HFFc6 (cell line): Measurements from ENCODE around the gene DUSP6. TPM values are rescaled to one million over a fixed set of nuclear protein-coding genes. Genes with fewer than 3 reads are reported as not detected.

Experiments
- DNase-seq: peaks from one replicate; pipeline ENCODE4 v3.0.0-alpha.2; 2018
- H3K27ac Mint-ChIP-seq: 2 replicates; pipeline ENCODE4 v1.8.0; 2020; ENCODE audit warnings: mild to moderate bottlenecking, mixed read lengths
- H3K27me3 Mint-ChIP-seq: 2 replicates; pipeline ENCODE4 v1.8.0; 2021; ENCODE audit warnings: mild to moderate bottlenecking, moderate library complexity, mixed read lengths; ENCODE audit not compliant: insufficient read depth
- H3K36me3 Mint-ChIP-seq: 2 replicates; pipeline ENCODE4 v1.8.0; 2021; ENCODE audit warnings: low read depth, mixed read lengths
- H3K4me1 Mint-ChIP-seq: 2 replicates; pipeline ENCODE4 v1.8.0; 2020; ENCODE audit warnings: low read depth, mixed read lengths
- H3K4me3 Mint-ChIP-seq: 2 replicates; pipeline ENCODE4 v1.8.0; 2020; ENCODE audit warnings: mild to moderate bottlenecking, moderate library complexity, mixed read lengths
- H3K9me3 Mint-ChIP-seq: 2 replicates; pipeline ENCODE4 v1.8.0; 2020; ENCODE audit warnings: mild to moderate bottlenecking, mixed read lengths
- total RNA-seq, 6 experiments: library from RNA; stranded (reverse); fragmentation: NEBNext Ultra II Directional; extraction: Animal tissue kit (Norgen Biotek cat#: 25700); gene quantifications; 2 replicates in 1 of 6; 3 replicates in 5 of 6; pipeline ENCODE4 v1.2.3, GENCODE V29; 2021
- TF ChIP-seq, protein P1 (sequence below): fragments of 200-600 bp; sonication (generic); IDR thresholded peaks from 2 replicates; pipeline ENCODE4 v1.5.0; 2021; ENCODE audit warnings: antibody characterized with exemption, mild to moderate bottlenecking

Gene DUSP6
- total RNA-seq, 6 experiments from 2014 or later, result 42.2 to 77.8 (median 46.2) TPM

DNA sequence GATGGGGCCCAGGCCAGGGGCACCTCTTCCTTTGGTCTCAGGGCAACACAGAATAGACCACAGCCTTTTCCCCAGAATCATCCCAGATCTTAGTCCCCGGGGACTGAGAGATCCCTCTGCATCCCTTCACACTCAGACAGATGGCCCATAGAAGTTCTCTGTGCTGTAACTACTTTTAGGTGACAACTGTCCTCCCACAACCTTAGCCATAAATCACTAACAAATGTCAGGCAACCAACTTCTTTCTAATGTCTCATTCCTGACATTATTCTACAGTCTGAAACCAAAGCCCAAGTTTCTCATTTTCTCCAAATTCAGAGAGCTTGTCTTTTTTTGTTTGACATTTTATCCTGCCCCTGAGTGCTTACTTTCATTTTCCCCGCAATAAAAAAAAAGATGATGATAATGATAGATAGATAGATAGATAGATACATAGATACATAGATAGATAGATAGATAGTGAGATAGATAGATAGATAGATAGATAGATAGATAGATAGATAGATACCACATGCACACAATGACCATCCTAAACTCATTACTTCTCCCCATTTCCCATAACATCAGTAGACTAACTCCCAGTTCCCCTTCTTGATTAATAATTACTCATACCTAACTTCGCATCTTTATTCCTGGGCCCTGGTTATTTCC lies 28.6 kb downstream of the DUSP6 start:
- Mint-ChIP-seq H3K27ac (no peak overlapping the region), H3K27me3 (peaks cover 6% of the 10 kb centered on the region), H3K36me3 (no peaks in the 10 kb centered on the region; the same call in 1 of the 2 replicates)

DNA sequence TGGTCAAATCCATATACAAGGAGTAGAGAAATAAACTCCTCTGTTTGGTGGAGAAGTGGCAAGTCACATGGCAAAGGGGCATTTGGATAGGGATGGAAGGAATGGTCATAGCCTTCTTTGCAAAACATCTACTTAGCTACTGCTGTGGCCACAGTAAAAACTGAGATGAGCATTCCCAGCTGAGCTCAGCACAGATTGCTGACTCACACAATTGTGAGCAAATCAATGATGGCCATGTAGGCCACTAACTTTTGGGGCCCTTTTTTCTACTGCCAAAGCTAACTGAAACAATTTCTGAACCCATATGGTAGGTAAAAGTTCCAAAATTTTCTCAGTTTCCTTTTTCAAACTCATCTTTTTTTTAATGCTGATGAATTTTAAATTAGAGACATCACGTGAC lies 31.6 kb downstream of the DUSP6 start:
- DNase-seq, result no peak
- peaks cover 3% of the 10 kb centered on the region; the same call in 1 of the 2 replicates for H3K27me3 Mint-ChIP-seq
- no peaks in the 10 kb centered on the region; the same call in 1 of the 2 replicates for H3K4me1 Mint-ChIP-seq
- no peak overlapping the region for H3K4me3 Mint-ChIP-seq
- no peak overlapping the region for H3K27ac Mint-ChIP-seq
- no peaks in the 10 kb centered on the region; the same call in 1 of the 2 replicates for H3K36me3 Mint-ChIP-seq
- H3K9me3 Mint-ChIP-seq, result no peaks in the 10 kb centered on the region
- TF ChIP-seq, protein P1, sequence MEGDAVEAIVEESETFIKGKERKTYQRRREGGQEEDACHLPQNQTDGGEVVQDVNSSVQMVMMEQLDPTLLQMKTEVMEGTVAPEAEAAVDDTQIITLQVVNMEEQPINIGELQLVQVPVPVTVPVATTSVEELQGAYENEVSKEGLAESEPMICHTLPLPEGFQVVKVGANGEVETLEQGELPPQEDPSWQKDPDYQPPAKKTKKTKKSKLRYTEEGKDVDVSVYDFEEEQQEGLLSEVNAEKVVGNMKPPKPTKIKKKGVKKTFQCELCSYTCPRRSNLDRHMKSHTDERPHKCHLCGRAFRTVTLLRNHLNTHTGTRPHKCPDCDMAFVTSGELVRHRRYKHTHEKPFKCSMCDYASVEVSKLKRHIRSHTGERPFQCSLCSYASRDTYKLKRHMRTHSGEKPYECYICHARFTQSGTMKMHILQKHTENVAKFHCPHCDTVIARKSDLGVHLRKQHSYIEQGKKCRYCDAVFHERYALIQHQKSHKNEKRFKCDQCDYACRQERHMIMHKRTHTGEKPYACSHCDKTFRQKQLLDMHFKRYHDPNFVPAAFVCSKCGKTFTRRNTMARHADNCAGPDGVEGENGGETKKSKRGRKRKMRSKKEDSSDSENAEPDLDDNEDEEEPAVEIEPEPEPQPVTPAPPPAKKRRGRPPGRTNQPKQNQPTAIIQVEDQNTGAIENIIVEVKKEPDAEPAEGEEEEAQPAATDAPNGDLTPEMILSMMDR, result no peak

More for the DNA sequence above, 28.6 kb downstream of the DUSP6 start:
- TF ChIP-seq, protein P1, result no peak
- no peak overlapping the region for H3K4me3 Mint-ChIP-seq
- DNase-seq, result no peak
- H3K9me3 Mint-ChIP-seq, result no peaks in the 10 kb centered on the region
- H3K4me1 Mint-ChIP-seq, result no peaks in the 10 kb centered on the region

DNA sequence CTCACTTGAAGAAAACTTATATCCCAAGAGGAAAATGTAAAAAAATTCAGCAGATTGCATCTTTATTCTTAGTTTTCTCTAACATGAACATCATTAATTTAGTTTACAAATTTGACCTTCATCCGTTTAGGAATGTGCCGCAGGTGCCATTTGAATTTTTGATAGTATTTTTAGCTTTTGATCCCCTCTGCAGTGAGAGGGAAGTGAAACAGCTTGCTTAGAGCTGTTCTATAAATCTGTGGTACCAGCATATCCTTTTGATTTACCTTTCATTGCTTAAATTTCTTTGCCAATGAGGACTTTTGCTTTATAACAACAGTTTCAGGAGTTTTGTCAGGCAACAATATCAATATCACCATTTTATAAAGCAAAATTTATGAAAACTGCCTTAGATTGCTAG lies 32.7 kb downstream of the DUSP6 start:
- H3K9me3 Mint-ChIP-seq, result no peaks in the 10 kb centered on the region
- no peak for DNase-seq

DNA sequence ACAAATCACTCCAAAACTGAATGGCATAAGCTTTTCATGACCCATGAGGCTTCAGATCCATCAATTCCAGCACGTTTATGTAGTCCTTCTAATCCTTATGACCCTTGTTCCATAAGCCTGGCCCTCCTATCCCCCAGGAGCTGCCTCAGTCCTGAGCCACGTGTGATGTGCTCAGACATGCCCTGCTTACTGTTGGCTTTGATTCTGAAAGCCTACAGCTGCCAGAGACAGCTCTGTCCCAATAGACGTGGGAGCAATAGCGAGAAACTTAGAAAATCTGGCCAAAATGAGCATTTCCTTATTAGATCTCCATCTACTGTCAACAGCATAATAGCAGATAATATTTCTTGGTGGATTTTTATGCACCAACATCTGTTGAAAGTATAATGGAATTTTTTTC lies 33.2 kb downstream of the DUSP6 start:
- no peak for DNase-seq
- TF ChIP-seq, protein P1, result no peak
- Mint-ChIP-seq H3K36me3 (no peaks in the 10 kb centered on the region; the same call in 1 of the 2 replicates), H3K27ac (no peak overlapping the region), H3K27me3 (peaks cover 2% of the 10 kb centered on the region; the same call in 1 of the 2 replicates), H3K4me1 (no peaks in the 10 kb centered on the region; the same call in 1 of the 2 replicates), H3K9me3 (no peaks in the 10 kb centered on the region), H3K4me3 (no peak overlapping the region)

More for the DNA sequence above, 32.7 kb downstream of the DUSP6 start:
- no peak overlapping the region for H3K27ac Mint-ChIP-seq
- H3K36me3 Mint-ChIP-seq, result no peaks in the 10 kb centered on the region; the same call in 1 of the 2 replicates
- TF ChIP-seq, protein P1, result no peak
- no peaks in the 10 kb centered on the region; the same call in 1 of the 2 replicates for H3K4me1 Mint-ChIP-seq
- no peak overlapping the region for H3K4me3 Mint-ChIP-seq
- peaks cover 2% of the 10 kb centered on the region; the same call in 1 of the 2 replicates for H3K27me3 Mint-ChIP-seq

DNA sequence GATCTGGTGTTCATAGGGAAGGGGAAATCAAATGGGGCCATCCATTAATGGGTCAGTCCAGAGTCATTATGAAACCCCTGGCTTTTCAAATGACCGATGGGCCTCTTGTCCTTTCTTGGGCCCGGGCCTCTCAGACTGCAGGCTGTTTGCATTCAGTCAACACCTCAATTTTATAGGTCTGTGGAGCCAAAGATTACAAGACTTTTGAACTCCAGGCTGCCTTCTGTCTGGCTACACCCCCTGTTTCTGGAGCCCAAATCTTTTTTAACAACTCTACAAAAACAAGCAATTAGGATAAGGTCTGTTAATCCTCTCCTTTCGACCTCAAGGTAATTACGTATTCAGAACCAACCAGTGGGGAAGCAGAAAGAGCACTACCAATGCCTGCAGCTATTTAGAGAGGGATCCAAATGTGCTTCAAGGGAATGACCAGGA lies 35.6 kb downstream of the DUSP6 start:
- TF ChIP-seq, protein P1, result no peak
- H3K4me3 Mint-ChIP-seq, result no peak overlapping the region
- no peaks in the 10 kb centered on the region for H3K27me3 Mint-ChIP-seq
- no peaks in the 10 kb centered on the region for H3K9me3 Mint-ChIP-seq
- no peak for DNase-seq
- H3K36me3 Mint-ChIP-seq, result no peaks in the 10 kb centered on the region; the same call in 1 of the 2 replicates
- no peaks in the 10 kb centered on the region; the same call in 1 of the 2 replicates for H3K4me1 Mint-ChIP-seq
- no peak overlapping the region for H3K27ac Mint-ChIP-seq
